Measurements from ENCODE around the gene ZKSCAN4.

DNA sequence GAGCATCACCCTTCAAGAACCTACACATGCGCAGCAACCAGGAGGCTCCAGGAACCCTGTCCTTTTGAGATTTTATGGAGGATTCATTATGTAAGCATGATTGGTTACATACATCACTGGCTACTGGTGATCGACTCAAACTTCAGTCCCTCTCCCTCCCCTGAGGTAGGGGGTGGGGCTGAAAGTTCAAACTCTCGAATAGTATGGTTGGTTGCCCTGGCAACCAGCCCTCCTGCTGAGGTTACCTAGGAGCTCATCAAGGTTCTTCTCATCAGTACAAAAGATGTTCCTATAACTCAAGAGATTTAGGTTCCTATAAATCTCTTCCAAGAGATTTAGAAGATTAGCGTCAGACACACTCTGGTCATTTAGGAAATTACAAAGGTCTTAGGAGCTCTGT is 48.9 kb downstream of the ZKSCAN4 start:
- TF ChIP-seq, protein P1, sequence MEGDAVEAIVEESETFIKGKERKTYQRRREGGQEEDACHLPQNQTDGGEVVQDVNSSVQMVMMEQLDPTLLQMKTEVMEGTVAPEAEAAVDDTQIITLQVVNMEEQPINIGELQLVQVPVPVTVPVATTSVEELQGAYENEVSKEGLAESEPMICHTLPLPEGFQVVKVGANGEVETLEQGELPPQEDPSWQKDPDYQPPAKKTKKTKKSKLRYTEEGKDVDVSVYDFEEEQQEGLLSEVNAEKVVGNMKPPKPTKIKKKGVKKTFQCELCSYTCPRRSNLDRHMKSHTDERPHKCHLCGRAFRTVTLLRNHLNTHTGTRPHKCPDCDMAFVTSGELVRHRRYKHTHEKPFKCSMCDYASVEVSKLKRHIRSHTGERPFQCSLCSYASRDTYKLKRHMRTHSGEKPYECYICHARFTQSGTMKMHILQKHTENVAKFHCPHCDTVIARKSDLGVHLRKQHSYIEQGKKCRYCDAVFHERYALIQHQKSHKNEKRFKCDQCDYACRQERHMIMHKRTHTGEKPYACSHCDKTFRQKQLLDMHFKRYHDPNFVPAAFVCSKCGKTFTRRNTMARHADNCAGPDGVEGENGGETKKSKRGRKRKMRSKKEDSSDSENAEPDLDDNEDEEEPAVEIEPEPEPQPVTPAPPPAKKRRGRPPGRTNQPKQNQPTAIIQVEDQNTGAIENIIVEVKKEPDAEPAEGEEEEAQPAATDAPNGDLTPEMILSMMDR (IDR thresholded peaks at IDR 0.05), result no peak
- no peak for TF ChIP-seq ZFX (IDR thresholded peaks at IDR 0.05; ENCODE audit: borderline replicate concordance)

Data from 22Rv1 (cell line).